Measurements from ENCODE around the gene DUSP9.
A peak's percentile ranks its signal among the peaks of the same experiment; 100 is the strongest.
"Not testable (repeated sequence)": the region's sequence is repeated elsewhere in the genome, so short reads cannot be mapped to it uniquely, and the experiment has no call there.

The DUSP9 gene

GRCh38 chrX:153687121-153688039 is 40.4 kb downstream of the DUSP9 start, which contains the start of gene SLC6A8:
Gene SLC6A8 (plus strand): TSS chrX:153687926. CDS start chrX:153688575, 649 bp downstream.
- peak; percentile 37 for DNase-seq (ENCODE audit: low read depth)
- H3K4me3 ChIP-seq (ENCODE audit: control insufficient read depth, low read depth, low read length), result no peak within 1 kb of the TSS
- peak; percentile 12 for TF ChIP-seq CTCF (conservative IDR thresholded peaks at IDR 0.05; ENCODE audit: control insufficient read depth, insufficient read depth, low read depth, low read length)

- no peak overlapping the region for H3K4me3 ChIP-seq (ENCODE audit: control insufficient read depth, low read depth, low read length)
- no peak for TF ChIP-seq CTCF (conservative IDR thresholded peaks at IDR 0.05; ENCODE audit: control insufficient read depth, insufficient read depth, low read depth, low read length)
- no peak for DNase-seq (ENCODE audit: low read depth)
Measured at GRCh38 chrX:153688071-153688470, 41.1 kb downstream of the DUSP9 start.

- no peak for TF ChIP-seq CTCF (conservative IDR thresholded peaks at IDR 0.05; ENCODE audit: control insufficient read depth, insufficient read depth, low read depth, low read length)
- no peak overlapping the region for H3K4me3 ChIP-seq (ENCODE audit: control insufficient read depth, low read depth, low read length)
Measured at GRCh38 chrX:153688506-153688905, 41.5 kb downstream of the DUSP9 start.

DNA sequence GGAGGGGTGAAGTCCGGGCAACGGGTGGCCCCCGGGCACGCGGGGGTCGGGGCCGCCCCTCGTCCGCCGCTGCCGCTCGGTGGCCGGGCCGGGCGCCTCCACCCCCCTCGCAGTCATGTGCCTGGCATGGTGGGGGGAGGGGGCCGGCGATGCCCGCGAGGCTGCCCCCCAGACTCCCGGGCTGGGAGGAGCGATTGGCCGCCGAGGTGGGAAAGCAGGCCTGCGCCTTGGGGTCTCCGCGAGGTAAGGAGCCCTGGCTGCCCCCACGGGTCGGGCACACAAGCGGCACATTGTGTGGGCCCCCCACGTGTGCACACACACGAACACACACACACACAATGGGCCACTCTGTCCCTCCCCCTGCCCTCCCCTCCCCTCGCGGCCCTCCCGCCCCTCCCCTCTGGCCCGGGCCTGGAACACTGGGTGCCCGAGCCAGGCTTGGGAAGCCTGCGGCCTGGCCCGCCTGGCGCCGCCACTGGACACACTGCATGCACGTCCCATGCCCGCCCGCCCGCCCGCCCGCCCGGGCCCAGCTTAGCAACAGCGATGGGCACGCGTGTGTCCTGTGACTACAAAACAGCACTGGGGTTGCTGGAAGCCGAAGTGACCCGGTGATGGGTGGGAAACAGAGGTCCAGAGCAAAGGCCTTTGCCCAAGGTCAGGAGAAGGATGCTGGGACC is 42.0 kb downstream of the DUSP9 start:
- H3K4me3 ChIP-seq (ENCODE audit: control insufficient read depth, low read depth, low read length), result peak overlapping the region; percentile 26
- DNase-seq (ENCODE audit: low read depth), result no peak
- no peak for TF ChIP-seq CTCF (conservative IDR thresholded peaks at IDR 0.05; ENCODE audit: control insufficient read depth, insufficient read depth, low read depth, low read length)

More at GRCh38 chrX:153688506-153688905, 41.5 kb downstream of the DUSP9 start:
- DNase-seq (ENCODE audit: low read depth), result no peak

GRCh38 chrX:153689654-153690465 is 42.9 kb downstream of the DUSP9 start:
- no peak overlapping the region for H3K4me3 ChIP-seq (ENCODE audit: control insufficient read depth, low read depth, low read length)
- no peak for DNase-seq (ENCODE audit: low read depth)
- TF ChIP-seq CTCF (conservative IDR thresholded peaks at IDR 0.05; ENCODE audit: control insufficient read depth, insufficient read depth, low read depth, low read length), result peak; percentile 2

- no peak for TF ChIP-seq CTCF (conservative IDR thresholded peaks at IDR 0.05; ENCODE audit: control insufficient read depth, insufficient read depth, low read depth, low read length)
- H3K4me3 ChIP-seq (ENCODE audit: control insufficient read depth, low read depth, low read length), result no peak overlapping the region
Measured at GRCh38 chrX:153690466-153690865, 43.5 kb downstream of the DUSP9 start.

DNA sequence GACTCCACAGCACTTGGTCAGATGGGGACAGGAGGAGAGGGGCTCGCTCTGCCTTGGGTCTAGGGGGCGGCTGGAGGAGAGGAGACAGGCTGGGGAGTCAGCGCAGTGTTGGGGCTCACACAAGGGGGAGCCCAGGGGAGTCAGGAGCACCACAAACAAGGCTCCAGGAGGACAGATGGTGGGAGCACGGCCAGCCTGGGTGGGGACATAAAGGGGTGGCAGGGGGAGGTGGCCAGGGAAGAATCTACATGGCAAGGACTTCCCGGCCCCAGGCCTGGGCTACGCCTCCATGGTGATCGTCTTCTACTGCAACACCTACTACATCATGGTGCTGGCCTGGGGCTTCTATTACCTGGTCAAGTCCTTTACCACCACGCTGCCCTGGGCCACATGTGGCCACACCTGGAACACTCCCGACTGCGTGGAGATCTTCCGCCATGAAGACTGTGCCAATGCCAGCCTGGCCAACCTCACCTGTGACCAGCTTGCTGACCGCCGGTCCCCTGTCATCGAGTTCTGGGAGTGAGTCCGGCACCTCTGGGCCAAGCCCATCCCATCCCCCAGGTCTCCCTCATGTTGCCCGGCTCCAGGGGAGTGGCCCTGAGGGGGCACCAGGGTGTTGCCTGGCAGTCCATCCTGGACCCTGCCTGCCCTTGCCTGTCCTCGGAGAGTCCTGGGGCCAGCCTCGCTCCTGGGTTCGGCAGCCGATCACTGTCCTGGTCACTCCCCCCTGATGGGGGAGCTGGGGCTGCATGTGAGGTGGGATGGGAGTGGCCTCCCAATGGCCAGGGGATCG is 44.2 kb downstream of the DUSP9 start:
- not testable (repeated sequence) for DNase-seq (ENCODE audit: low read depth); H3K4me3 ChIP-seq (ENCODE audit: control insufficient read depth, low read depth, low read length)

More at GRCh38 chrX:153690466-153690865, 43.5 kb downstream of the DUSP9 start:
- DNase-seq (ENCODE audit: low read depth), result no peak
